Activated T-cell treated with anti-CD3 and anti-CD28 coated beads for 1 hour (primary cell): ENCODE measurements around the gene METTL16.
A peak's percentile ranks its signal among the peaks of the same experiment; 100 is the strongest.
"Not testable (repeated sequence)": the region's sequence is repeated elsewhere in the genome, so short reads cannot be mapped to it uniquely, and the experiment has no call there.

ENCODE experiments used
- DNase-seq: peaks from one replicate; pipeline ENCODE4 v3.0.0-alpha.2; 2020; ENCODE audit warnings: low read depth

METTL16 gene

GRCh38 chr17:2511462-2512369 lies at the start of gene METTL16:
Gene METTL16 (minus strand): TSS chr17:2511888. CDS start chr17:2502331, 9,557 bp downstream.
- peak; percentile 96 for DNase-seq

- DNase-seq, result no peak
Measured at GRCh38 chr17:2560658-2561057, 49.0 kb upstream of the METTL16 start.

DNA sequence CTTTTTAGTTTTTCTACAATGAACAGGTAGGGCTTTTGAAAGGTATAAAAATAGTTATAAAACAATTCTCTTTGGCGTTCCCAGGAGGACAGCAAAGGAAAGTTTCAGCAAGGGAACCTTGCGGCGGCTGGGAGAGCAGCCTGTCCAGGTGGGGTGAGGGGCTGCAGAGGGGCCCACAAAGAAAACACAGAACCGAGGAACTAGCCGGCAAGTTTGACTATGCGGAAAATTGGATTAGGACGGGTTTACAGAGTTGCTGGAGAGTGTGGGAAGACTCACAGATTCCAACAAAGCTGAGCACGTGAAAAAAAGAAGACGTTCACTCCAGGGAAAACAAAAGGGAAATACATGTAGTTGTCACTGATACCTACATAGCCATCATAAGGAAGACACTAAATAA lies 40.2 kb upstream of the METTL16 start:
- no peak for DNase-seq

DNA sequence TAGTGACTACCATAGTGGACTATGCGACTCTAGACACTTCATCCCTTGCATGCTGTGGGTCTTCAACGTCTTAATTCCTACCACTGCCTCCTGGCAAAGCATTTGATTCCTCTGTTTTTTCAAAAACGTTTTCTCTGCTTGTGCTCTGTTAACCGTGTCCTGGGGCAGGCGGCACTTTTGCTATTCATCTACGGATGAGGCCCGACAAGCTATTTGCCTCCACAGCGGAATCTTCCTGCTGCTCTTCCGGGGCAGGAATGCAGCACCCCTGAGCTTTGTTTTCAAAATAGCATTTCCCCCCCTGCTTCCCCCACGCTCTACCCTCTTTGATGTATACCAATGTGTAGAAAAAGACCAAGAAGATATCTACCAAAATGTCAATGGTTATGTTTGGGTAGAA lies 39.8 kb upstream of the METTL16 start:
- no peak for DNase-seq

- no peak for DNase-seq
Measured at GRCh38 chr17:2549392-2550211, 37.9 kb upstream of the METTL16 start.

- DNase-seq, result not testable (repeated sequence)
Measured at GRCh38 chr17:2548026-2548425, 36.3 kb upstream of the METTL16 start.

DNA sequence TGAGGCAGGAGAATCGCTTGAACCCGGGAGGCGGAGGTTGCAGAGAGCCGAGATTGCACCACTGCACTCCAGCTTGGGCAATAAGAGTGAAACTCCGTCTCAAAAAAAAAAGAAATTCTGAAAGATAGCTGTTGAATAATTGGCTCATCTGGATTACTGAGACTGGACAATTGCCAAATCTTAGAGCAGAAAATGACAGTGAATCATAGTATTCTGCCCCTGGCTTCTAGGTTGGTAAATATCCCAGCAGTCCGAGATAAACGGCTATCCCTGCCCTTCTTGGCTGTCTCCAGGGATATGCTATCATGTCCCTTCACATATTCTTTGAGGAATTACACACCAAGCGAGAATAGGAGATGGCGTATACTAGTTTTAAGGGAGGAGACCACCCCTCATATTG lies 35.5 kb upstream of the METTL16 start:
- no peak for DNase-seq

- no peak for DNase-seq
Measured at GRCh38 chr17:2545393-2545792, 33.7 kb upstream of the METTL16 start.

DNA sequence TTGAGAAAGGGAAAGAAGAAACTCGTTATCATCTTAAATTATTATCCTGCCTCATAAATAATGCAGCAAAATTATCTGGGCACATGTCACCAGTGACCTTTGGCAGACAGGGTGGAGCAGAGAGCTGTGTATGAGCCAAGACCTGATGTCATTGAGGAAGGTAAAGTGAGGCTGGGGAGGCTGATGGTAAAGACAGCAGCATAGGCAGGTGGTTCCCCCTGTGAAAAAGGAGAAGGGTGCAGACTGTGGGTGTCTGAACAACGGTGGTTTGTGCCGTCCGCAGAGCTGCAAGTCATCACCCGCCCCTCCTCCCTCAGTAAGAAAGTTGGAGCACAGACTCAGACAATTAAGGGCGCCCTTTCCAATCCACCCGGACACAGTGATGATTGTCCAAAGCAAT lies 30.8 kb upstream of the METTL16 start:
- DNase-seq, result no peak

- DNase-seq, result no peak
Measured at GRCh38 chr17:2542056-2542455, 30.4 kb upstream of the METTL16 start.

DNA sequence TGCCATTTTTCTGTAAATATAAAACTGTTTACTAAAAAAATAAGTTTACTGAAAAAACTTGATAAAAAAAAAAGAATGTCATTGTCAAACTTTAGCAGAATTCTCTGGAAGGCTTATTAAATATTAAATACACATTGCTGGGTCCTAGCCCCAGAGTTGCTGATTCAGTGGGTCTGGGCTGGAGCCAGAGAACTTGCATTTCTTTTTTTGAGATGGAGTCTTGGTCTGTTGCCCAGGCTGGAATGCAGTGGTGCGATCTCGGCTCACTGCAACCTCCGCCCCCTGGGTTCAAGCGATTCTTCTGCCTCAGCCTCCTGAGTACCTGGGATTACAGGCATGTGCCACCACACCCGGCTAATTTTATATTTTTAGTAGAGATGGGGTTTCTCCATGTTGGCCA lies 25.9 kb upstream of the METTL16 start:
- DNase-seq, result not testable (repeated sequence)

DNA sequence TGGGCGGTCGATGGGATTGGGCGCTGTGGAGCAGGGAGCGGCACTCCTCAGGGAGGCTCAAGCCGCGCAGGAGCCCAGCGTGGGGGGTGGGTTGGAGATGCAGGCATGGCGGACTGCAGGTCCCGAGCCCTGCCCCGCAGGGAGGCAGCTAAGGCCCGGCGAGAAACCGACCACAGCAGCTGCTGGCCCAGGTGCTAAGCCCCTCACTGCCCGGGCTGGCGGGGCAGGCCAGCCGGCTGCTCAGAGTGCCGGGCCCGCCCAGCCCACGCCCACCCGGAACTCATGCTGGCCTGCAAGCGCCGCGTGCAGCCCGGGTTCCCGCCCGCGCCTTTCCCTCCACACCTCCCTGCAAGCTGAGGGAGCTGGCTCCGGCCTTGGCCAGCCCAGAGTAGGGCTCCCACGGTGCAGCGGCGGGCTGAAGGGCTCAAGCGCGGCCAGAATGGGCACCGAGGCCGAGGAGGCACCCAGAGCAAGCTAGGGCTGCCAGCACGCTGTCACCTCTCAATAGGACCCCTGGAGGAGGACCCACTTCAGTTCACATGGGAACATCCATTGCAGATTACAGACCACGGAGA lies 20.5 kb upstream of the METTL16 start:
- no peak for DNase-seq

- not testable (repeated sequence) for DNase-seq
Measured at GRCh38 chr17:2531243-2531954, 19.7 kb upstream of the METTL16 start.

DNA sequence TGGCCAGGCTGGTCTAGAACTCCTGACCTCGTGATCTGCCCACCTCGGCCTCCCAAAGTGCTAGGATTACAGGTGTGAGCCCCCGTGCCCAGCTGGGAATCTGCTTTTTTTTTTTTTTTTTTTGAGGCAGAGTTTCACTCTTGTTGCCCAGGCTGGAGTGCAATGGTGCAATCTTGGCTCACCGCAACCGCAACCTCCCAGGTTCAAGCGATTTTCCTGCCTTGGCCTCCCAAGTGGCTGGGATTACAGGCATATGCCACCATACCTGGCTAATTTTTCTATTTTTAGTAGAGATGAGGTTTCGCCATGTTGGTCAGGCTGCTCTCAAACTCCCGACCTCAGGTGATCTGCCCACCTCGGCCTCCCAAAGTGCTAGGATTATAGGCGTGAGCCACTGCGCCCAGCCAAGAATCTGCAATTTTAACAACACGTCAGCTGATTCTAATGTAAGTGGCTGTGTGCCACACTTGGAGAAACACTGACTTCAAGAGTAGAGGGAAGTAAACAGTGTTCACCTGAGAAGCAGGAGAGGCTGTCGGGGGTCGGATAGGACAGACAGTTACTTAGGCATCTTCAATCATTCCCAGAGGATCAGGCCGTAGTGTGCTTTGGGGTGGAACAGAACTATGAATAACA lies 10.2 kb upstream of the METTL16 start:
- not testable (repeated sequence) for DNase-seq

GRCh38 chr17:2521257-2521656 lies 9.6 kb upstream of the METTL16 start:
- DNase-seq, result no peak

DNA sequence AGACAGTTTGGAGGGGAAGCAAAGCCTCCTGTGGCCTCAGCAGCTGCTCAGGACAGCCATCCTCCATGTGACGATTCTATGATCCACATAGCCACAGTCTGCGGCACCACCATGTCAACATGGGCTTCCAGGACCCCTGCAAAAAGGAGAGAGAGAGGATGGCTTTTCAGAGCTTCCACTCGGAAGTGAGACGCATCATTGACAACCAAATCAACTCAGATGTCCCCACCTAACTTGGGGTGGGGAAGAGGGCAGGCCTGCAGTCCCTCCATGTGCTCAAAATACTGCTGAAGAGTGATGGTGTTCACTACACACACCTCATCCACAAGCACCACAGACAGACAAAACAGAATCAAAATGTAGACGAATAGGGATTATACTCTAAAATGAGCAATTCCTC lies 5.9 kb upstream of the METTL16 start:
- no peak for DNase-seq

DNA sequence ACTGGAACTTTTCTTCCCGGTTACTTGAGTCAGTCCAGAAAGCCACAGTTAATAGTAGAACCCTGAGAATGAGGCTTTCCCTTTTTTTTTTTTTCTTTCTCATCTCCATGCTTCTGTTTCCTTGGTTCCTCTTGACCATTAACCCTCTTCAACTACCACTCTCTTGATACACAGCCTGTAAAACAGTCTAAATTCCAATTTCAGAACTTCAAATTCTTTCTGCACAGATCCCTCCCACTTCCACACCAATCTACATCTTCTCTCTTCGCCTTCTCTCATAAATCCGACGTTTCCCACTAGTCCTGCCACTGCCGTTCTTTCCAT lies 588 bp downstream of the METTL16 start:
- DNase-seq, result no peak

GRCh38 chr17:2510559-2510958 lies 1.1 kb downstream of the METTL16 start:
- no peak for DNase-seq

GRCh38 chr17:2508035-2508434 lies 3.7 kb downstream of the METTL16 start:
- no peak for DNase-seq

- DNase-seq, result not testable (repeated sequence)
Measured at GRCh38 chr17:2507015-2507414, 4.7 kb downstream of the METTL16 start.

DNA sequence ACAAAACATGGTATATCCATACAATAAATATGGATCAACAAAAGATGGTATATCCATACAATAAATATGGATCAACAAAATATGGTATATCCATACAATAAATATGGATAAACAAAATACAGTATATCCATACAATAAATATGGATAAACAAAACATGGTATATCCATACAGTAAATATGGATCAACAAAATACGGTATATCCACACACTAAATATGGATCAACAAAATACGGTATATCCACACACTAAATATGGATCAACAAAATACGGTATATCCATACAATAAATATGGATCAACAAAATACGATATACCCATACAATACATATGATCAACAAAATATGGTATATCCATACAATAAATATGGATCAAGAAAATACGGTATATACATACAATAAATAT lies 8.1 kb downstream of the METTL16 start:
- DNase-seq, result no peak
